ENCODE measurements around the gene AGAP5. TPM values are rescaled to one million over a fixed set of nuclear protein-coding genes. Genes with fewer than 3 reads are reported as not detected.

AGAP5 gene
- total and polyA plus RNA-seq, 2 of the 4 experiments (the other 2 are of a cell fraction): 1.8 to 4.1 TPM

- dilution Hi-C loops (cut with HindIII; ENCODE audit: low sequenced_read_pairs, unreplicated experiment) (no loop called here), intact Hi-C loops (cut with micrococcal nuclease) (no loop called here), in situ Hi-C loops (cut with MboI; ENCODE audit: low sequenced_read_pairs) (no loop called here)
- Histone ChIP-seq H3K23ac (ENCODE audit: low read depth, low read length) (no peak overlapping the region), H3K9ac (ENCODE audit: low read depth, low read length) (no peak overlapping the region), H3K9me3 (ENCODE audit: control insufficient read depth, insufficient read depth, low read length) (no peaks in the 10 kb centered on the region), H2AFZ (replicated peaks; ENCODE audit: low read length, poor library complexity) (peak overlapping the region; percentile 21), H4K5ac (ENCODE audit: low read depth, low read length) (no peak overlapping the region), H2AK9ac (replicated peaks; ENCODE audit: low read depth, low read length, poor library complexity) (peak overlapping the region; percentile 65), H3K27ac (ENCODE audit: insufficient read depth, low read length) (no peak overlapping the region), H3K36me3 (ENCODE audit: control insufficient read depth, insufficient read depth, low read length) (peaks cover 22% of the 10 kb centered on the region), H3K4me1 (ENCODE audit: control insufficient read depth, insufficient read depth, low read length) (peaks cover 3% of the 10 kb centered on the region; the same call in 1 of the 2 replicates), H3K4me3 (ENCODE audit: insufficient read depth, low read depth, low read length) (no peak overlapping the region), H4K20me1 (ENCODE audit: insufficient read depth, low read length) (no peaks in the 10 kb centered on the region), H2BK15ac (ENCODE audit: low read depth, low read length) (no peak overlapping the region), H2AK5ac (ENCODE audit: low read depth, low read length) (no peak overlapping the region), H3K9me1 (ENCODE audit: insufficient read depth, low read length) (0 out of 2 replicates have a peak, but pooled peaks cover 8% of the 10 kb centered on the region), H4K91ac (ENCODE audit: insufficient read depth, low read depth, low read length) (no peak overlapping the region), H2BK120ac (ENCODE audit: low read depth, low read length) (no peak overlapping the region), H2BK20ac (ENCODE audit: low read depth, low read length) (no peak overlapping the region), H2BK5ac (ENCODE audit: low read depth, low read length, poor library complexity, severe bottlenecking) (no peak overlapping the region), H4K8ac (ENCODE audit: low read depth in 2 of 2, low read length in 2 of 2) (no peak overlapping the region), H3K14ac (replicated peaks; ENCODE audit: low read depth, low read length) (no peak overlapping the region), H3K79me1 (ENCODE audit: low read depth in 1 of 2, low read length in 2 of 2) (peaks cover 9 to 27% of the 10 kb centered on the region in 2 experiments), H3K4ac (ENCODE audit: low read depth, low read length) (no peak overlapping the region), H3K18ac (ENCODE audit: low read depth, low read length) (no peak overlapping the region), H3K27me3 (ENCODE audit: control insufficient read depth, insufficient read depth, low read length) (no peaks in the 10 kb centered on the region), H3K4me2 (ENCODE audit: low read depth, low read length) (no peak overlapping the region), H3K56ac (ENCODE audit: extremely low read depth, insufficient read depth, low read length) (no peak overlapping the region)
- TF ChIP-seq, protein P1, sequence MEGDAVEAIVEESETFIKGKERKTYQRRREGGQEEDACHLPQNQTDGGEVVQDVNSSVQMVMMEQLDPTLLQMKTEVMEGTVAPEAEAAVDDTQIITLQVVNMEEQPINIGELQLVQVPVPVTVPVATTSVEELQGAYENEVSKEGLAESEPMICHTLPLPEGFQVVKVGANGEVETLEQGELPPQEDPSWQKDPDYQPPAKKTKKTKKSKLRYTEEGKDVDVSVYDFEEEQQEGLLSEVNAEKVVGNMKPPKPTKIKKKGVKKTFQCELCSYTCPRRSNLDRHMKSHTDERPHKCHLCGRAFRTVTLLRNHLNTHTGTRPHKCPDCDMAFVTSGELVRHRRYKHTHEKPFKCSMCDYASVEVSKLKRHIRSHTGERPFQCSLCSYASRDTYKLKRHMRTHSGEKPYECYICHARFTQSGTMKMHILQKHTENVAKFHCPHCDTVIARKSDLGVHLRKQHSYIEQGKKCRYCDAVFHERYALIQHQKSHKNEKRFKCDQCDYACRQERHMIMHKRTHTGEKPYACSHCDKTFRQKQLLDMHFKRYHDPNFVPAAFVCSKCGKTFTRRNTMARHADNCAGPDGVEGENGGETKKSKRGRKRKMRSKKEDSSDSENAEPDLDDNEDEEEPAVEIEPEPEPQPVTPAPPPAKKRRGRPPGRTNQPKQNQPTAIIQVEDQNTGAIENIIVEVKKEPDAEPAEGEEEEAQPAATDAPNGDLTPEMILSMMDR (conservative IDR thresholded peaks at IDR 0.05; ENCODE audit: low read depth, low read length): no peak
- DNase-seq: no peak
- no peak for ATAC-seq (ENCODE audit: low read depth)
- 93% methylated on average over 30 of the region's 42 CpGs; no CpG with 5 or more reads in 1 of the 2 experiments for WGBS, 2 experiments (ENCODE audit: extremely low coverage in 2 of 2, insufficient read length in 1 of 2)
- ChIA-PET POLR2A (ENCODE audit: unreplicated experiment) (interaction anchor here (0.6 kb wide), 1 partner anchor 25 kb away, joined by 3 read pairs; no protein-coding TSS in a partner anchor), CTCF (no interaction called here)
- no TSS peak for BruUV-seq (replicated peaks)
Measured at GRCh38 chr10:73731588-73732375, 33.9 kb upstream of the AGAP5 start.
